ENCODE data around the gene NME3.
A peak's percentile ranks its signal among the peaks of the same experiment; 100 is the strongest.

NME3 gene

DNA sequence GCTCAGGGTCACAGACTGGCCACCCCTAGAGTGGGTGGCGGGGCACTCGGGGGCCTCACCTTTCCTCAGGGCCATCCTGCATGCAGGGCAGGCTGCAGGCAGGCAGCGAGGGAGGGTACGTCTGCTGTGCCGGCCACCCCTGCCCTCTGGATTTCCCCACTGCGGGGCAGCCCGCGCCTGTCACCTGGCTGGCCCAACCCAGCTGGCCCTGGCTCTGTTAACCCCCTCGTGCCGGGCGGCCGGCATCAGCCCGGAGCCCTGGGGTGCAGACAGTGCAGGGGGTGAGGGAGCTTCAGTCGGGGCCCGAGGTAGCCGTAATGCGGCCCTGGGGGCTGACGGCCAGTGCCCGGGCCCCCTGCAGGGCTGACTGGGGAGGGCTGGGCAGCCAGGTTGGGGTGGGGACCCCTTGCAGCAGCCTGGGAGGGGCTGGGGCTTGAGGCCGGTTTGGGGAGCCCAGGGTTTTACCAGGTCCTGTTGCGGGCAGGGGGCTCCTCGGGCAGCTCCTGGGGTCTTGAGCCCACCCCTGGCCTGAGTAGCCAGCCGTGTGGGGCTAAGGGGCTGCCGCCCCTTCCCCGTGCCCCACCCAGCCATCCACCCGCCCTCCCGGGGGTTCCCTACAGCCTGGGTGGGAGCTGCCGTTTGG lies 22.4 kb upstream of the NME3 start, which contains the start of gene IGFALS:
Gene IGFALS (minus strand): TSS at position 128 of the 643 bp plus-strand sequence. CDS start 53 bp downstream, at position 75.
- no peak for DNase-seq (ENCODE audit: low spot score)

DNA sequence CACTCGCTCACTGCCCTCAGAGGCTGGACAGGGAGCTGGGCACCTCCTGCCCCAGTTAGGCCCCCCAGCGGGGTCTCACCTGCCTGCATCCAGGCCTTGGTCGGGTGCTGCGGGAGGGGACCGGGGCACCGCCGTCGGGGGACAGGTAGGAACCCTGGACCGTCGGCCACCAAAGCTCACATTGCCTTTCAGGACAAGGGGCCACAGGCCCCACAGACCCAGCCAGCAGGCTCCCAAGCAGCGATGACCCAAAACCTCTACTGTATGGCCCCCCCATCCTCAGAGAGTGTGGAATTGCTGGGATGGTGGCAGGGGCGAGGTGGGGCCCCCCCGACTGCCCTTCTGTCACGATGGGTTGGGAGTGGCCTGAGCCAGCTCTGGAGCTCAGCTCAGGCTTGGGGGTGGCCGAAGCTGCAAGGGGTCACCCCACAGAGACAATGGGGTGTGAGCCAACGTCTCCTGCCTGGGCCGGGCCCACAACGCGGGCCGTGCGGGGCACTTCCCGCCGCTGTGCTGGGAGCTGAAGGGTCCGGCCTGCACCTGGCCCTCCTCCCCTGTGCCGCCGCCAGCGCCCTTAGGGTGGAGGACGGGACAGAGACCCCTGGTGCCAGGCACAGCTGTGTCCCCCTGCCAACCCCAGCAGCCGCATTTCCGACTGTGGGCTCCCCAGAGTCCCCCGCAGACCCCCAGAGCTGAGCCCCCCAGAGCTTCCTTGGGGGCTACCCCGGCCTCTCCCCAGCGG lies 21.7 kb upstream of the NME3 start:
- no peak for DNase-seq (ENCODE audit: low spot score)

DNA sequence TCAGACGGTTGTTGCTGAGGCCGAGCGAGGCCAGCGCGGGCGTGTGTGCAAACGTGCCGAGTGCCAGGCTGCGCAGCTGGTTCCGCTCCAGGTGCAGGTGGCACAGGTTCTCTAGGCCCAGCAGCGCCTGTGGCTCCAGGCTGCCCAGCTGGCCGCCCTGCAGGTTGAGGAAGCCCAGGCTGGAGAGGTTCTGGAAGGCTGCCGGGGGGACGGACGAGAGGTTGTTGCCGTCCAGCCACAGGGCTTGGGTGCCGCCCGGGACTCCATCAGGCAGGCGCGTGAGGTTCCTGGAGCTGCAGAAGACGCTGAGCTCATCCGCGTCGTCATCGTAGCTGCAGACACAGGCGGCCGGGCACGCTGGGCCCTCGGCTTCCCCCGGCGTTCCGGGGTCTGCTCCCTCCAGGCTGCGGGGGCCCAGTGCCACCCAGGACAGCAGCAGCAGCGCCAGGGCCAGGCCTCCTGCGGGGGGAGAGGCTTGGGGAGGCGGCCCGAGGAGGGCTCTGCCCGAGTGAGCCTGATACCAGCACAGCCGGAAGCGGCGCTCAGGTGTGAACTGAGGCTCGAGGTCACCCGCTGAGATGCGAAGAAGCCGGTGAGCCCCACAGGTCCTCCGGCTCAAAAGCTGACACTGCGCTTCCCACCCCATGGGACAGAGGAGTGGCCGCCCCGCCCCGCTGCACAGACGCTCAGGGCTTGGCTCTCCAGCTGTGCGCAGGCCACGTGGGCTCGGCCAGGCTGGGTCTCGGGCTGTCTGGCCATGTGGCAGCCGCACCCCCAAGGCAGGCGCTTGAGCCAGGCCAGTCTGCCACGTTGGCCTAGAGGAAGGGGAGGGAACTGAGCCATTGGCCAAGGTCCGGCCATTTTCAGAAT lies 20.8 kb upstream of the NME3 start:
- no peak for DNase-seq (ENCODE audit: low spot score)

DNA sequence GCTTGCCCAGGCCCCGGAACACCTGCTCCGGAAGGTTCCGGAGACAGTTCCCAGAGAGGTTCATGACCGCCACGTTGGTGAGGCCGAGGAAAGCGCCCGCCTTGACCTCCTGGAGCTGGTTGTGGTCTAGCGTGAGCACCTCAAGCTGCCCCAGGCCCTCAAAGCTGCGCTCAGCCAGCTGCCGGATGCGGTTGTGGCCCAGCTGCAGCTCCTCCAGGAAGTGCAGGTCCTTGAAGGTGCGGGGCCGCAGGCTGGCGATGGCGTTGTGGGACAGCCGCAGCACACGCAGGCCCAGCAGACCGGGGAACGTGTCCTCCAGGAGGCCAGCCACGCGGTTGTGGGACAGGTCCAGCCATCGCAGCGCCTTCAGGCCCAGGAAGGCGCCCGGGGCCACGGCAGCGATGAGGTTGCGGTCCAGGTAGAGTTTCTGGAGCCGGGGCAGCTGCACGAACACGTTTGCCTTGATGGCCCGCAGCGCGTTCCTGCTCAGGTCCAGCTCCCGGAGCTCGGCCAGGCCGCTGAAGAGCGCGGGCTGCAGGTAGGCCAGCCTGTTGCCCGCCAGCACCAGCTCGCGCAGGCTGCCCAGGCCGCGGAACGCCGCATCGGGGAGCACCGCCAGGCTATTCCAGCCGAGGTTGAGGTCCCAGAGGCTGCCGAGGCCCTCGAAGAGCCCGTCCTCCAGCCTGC lies 20.1 kb upstream of the NME3 start:
- DNase-seq (ENCODE audit: low spot score) = no peak

DNA sequence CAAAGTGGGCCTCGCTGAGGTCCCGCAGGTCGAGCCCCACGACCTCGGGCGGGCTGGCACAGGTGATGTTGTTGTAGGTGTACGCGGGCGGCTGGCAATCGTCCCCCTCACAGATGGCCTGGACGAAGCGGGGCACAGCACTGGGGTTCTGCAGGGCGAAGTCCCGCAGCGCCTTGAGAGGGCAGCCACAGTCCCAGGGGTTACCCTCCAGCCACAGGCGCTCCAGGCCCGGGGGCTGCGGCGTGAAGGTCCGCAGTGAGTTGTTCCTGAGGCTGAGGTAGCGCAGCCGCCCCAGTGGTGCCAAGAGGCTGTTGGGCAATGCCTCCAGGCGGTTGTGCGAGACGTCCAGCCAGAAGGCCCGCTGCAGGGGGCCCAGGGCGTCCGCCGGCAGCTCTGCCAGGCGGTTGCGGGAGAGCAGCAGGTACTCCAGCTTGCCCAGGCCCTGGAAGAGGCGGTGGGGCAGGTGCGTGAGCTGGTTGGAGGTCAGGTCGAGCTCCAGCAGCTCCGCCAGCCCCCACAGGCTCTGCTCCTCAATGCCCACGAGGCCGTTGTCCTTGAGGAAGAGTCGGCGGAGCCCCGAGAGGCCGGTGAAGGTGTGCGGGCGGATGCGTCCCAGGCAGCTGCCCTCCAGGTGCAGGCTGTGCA lies 19.4 kb upstream of the NME3 start:
- no peak for DNase-seq (ENCODE audit: low spot score)

DNA sequence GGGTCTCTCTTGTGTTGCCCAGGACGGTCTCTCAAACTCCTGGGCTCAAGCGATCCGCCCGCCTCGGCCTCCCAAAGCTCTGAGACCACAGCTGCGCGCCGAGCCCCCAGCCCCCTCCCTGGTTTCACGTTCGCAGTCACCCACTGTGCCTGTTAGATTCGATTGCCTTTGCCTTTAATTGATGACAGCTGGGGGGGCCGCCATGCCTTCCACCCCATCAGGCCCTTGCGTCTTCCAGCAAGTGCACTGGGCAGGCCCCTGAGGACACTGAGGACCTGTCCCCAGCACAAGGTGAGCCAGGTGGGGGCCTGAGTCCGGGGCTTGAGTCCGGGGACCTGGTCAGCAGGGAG lies 18.9 kb upstream of the NME3 start:
- no peak for DNase-seq (ENCODE audit: low spot score)

DNA sequence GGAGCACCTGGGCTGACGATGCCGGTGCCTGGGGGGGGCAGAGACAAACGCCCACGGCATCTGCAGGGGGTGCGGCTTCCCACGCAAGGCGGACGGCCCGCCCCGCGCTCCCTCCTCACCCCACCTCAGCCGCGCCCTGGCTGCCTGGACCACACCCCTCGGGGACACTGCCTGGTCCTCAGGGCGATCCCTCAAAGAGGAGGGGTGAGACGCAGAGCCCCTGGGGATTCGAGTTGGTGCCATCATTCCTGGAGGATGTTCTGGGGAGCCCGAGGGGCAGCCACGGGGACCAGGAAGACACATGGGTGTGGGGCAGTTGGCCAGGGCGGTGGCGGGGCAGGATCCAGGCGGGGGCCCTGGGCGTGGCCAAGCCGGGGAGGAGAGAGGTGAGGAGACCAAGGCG lies 18.3 kb upstream of the NME3 start:
- DNase-seq (ENCODE audit: low spot score) = no peak

DNA sequence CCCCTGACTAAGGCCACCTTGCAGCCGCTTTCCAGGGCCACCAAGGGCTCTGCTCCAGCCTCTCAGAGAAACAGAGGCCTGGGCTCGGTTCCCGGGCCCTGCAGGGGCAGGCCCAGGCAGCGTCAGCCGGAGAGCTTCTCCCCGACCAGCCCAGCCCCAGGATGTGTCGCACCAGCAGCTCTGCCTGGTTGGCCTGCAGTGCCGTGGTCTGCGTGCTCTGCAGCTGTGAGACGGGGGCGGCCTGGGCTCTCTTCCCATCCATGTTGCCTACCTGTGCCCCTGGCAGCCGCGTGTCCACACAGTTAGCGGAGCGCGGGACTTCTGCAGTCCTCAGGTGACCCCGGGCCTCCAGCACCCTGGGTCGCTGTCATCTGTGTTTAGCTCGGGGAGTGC lies 17.4 kb upstream of the NME3 start:
- no peak for DNase-seq (ENCODE audit: low spot score)

DNA sequence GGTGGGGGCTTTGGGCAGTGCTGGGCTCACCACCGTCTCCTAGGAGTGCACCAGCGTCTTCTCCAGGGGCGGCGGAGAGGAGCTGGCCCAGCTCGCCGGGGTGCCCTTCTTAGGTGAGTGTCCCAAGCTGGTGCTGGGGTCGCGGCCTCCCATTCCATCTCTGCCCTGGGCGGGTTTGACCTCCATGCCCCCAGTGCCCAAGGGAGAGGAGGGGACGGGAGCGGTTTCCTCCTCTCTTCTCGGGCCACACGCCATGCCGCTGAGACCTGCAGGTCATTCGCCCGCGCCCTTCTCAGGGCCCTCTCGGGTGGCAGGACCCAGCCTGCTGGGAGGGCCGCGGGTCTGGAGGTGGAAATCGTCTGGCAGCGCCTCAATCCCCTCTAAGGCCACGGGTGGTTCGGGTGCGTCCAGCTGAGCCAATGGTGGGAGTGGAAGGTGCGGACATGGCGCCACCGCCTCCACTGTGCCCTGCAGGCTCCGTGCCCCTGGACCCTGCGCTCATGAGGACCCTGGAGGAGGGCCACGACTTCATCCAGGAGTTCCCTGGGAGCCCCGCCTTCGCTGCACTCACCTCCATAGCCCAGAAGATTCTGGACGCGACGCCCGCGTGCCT lies 16.9 kb upstream of the NME3 start:
- no peak for DNase-seq (ENCODE audit: low spot score)

DNA sequence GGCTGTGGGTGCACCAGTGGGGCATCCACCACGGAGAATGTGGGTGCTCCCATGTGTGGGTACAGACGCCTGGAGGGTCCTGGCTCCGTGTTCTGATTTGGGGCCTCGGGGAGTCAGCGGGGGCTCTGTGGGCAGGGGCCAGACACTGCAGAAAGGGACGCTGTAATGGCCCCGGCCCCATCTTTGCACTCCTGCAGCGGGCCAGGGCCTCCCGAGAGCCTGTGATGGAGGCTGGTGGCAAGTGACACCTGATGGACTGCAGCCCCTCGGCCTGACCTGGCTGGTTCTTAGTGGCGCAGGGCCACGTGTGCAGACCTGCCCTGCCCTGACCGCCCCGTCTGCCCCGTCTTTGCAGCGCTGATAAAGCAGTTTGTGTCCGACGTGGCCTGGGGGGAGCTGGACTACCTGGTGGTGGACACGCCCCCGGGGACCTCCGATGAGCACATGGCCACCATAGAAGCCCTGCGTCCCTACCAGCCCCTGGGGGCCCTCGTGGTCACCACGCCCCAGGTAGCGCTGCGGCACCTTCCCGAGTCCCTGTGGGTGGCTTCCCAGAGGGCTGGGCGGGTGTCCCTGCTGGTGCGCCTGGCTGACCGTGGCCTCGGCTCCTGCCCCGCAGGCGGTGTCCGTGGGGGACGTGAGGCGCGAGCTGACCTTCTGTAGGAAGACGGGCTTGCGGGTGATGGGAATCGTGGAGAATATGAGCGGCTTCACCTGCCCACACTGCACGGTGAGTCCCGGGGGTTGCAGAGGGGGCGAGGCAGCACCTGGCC lies 16.2 kb upstream of the NME3 start:
- no peak for DNase-seq (ENCODE audit: low spot score)

DNA sequence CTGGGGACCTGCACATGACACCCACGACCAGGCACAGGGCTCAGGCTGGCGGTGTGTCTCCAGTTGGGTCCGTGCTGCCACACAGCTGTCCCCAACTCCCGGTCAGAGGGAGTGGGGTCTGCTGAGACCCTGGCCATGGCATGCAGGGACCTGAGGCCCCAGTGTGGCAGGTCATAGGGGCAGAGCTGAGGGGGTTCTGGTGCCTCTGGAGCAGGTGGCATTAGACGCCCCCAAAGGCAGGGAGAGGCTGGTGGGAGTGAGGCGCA lies 15.6 kb upstream of the NME3 start:
- no peak for DNase-seq (ENCODE audit: low spot score)

DNA sequence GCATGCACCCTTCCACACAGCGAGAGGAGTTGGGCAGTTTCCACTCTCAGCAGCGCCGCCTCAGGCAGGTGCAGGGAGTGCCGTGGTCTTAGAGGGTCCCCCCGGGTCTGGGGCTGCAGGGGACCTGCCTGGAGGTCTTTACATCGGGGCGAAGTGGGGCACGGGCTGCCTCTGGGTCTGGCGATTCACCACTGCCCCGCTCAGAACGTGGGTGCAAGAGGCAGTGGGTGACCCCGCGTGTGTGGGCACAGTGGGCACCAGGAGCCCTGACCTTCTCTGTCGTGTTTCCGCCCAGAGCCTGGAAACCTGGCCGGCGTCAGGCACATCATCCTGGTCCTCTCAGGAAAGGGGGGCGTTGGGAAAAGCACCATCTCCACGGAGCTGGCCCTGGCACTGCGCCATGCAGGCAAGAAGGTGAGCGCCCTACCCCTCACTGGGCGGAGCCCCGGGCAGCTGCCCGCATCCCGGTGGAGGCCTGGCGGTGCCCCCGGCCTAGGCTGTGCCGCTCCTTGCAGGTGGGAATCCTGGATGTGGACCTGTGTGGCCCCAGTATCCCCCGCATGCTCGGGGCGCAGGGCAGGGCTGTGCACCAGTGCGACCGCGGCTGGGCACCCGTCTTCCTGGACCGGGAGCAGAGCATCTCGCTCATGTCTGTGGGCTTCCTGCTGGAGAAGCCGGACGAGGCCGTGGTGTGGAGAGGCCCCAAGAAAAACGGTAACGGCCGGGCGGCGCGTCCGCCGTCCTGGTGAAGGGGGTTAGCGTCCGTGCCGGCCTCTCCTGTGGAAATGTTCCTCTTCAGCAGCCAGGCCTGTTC lies 15.1 kb upstream of the NME3 start:
- no peak for DNase-seq (ENCODE audit: low spot score)

DNA sequence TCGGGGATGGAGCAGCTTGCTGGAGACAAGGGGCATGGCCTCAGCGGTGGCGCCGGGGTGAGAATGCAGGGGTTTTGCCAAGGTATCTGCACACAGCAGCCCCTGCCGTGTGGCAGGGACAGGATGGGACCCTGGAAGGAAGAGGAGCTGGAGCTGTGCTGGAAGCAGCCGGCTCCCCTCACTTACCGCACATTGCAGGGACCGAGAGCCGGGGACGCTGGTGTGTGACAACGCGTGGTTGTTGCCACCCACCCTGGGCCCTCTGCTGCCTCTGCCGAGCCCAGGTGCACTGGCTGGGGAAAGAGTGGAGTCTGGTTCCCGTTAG lies 14.5 kb upstream of the NME3 start:
- no peak for DNase-seq (ENCODE audit: low spot score)

DNA sequence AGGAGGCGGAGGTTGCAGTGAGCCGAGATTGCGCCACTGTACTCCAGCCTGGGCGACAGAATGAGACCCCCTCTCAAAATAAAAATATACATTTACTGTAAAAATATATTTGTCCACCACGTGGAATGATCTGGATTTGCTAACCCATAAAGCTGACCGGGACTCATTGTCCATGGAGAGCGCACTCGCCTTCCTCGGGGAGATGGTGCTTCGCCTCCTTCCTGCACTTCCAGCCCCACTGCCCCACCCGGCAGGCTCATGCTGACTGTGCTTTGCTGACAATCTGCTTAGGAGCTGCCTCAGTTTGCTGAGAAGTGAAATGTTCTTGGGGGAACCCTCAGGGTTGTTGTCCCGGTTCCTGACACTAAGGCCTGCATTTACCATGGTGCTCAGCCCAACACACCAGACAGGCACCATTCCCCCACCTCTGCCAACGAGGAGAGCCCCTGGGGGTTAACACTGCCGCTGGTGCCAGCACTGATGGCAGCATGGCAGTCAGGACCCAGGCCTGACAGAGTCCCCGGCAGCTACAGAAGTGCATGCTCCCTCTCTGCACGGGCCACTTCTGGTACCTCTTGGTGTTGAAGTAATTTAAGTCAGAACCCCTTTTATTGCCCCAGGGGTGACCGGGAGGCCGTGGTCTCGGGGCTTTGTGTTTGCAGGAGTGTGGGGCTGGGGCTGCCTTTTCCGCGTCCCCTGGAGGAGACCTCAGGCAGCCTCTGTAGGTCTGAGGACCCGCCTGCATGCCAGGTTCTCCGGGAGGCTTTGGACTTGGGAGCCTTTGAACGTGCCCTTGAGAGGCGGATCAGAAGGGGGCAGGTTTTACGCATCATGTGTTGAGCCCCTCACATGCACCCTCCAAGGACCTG lies 13.9 kb upstream of the NME3 start:
- DNase-seq (ENCODE audit: low spot score) = no peak

DNA sequence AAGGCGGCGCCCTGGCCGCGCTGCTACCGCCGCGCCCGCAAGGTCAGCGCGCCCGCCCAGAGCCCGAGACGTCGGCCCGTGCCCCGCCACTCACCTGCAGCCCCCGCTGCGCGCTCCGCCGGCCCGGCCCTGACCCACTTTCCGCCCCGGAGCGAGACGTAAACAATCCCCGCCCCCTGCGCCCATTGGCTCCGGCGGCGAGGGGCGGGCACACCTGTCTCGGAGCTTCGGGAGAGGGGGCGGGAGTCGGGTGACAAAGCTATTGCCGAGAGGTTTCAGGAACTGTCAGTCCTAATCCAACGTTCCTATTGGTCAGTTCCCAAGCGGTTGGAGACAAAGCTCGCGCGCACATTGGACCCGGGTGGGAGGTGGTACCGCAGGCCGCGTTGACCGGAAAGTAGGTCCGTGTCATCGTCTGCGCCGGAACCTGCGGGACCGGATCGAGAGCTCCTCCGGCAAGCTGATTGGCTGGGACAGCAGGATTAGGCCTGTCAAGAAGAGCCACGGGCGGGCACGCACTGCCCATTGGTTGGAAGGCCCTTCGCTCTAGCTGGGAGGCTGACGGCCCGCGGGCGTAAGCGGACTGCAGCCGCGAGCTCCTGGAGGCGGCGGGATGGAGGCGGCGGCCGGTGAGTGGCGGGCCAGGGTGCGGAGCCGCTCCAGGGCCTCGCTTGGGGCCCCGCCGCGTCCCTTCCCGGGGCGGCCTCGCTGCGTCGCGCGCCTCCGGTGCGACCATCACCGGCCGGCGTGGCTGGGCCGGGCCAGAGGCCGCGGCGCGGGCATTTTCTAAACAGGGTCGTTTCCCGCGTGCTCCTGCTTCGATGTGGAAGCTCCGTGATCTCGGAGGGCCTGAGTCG lies 11.3 kb upstream of the NME3 start, which contains the start of the genes NUBP2 and SPSB3:
Gene NUBP2 (plus strand): TSS at position 553 of the 857 bp plus-strand sequence. CDS start 61 bp downstream, at position 614.
Gene SPSB3 (minus strand): TSS at position 164 of the 857 bp plus-strand sequence. CDS start 1,088 bp downstream, outside the sequence.
- DNase-seq (ENCODE audit: low spot score) = peak; percentile 100

DNA sequence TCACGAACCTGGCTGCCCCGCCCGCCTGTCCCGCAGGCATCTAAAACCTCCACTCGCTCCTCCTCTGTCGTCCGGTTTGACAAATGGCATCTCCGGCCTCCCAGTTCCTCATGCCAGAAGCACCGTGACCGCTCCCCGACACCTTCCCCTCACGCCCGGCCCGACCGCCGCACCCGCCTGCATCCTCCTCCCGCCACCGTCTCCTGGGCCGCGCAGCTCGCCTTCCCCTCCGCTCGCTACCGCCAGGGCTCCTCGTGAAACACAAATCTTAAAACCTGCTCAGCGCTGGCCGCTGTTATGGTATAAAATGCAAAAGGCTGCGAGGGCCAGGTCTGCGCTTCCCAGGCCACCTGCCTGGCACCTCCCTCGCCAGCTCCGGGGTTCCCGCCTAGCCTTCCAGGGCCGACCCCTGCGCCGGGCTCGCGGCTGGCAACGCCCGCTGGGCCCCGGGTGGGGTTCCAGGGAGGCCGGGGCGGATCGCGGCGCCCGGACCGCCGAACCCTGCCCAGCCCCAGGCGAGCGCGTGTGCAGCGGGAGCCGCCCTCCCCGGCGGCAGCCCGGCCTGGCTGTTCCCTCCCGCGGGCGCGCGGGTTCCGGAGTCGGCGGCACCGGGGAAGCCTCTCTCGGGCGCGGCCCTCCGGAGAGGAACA lies 10.5 kb upstream of the NME3 start:
- DNase-seq (ENCODE audit: low spot score) = no peak

DNA sequence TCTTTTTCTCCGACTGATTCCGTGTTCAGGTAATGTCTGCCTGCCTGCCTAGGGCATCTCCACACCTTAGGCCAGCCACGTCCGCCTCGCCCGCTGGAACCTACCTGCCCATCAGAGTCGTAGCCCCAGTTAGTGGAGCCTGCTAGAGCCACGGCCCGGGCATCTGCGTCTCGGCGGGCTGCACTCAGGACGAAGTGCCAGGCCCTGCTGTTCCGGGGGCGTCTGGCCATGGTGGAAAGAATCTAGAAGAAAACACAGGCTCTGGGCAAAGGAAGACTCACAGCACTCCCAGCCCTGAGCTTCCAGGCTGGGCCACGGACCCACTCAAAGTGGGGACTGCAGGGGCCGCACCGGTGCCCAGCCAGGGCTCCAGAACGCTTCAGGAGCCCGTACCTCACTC lies 9.9 kb upstream of the NME3 start:
- DNase-seq (ENCODE audit: low spot score) = no peak
